Lower leg skin (tissue), 4 donors: Measurements from ENCODE around the gene MSRB3. TPM values are rescaled to one million over a fixed set of nuclear protein-coding genes. Genes with fewer than 3 reads are reported as not detected.

Experiments
- DNase-seq, 2 donors: peaks; one replicate each; pipeline ENCODE4 v3.0.0-alpha.2; 2019; ENCODE audit warnings: low spot score in 2 of 2
- H3K4me3 ChIP-seq: fragments of 200-600 bp; sonication (generic); 2 replicates; pipeline ENCODE4 v1.5.1; 2017; ENCODE audit warnings: mild to moderate bottlenecking, low read depth; ENCODE audit not compliant: poor library complexity, severe bottlenecking
- POLR2A ChIP-seq, 2 donors: fragments of 450-650 bp; IDR thresholded peaks; one replicate each; pipeline ENCODE4 v1.6.1; 2016 to 2017; ENCODE audit warnings: antibody characterized with exemption in 2 of 2, mild to moderate bottlenecking in 1 of 2, moderate library complexity in 1 of 2
- WGBS, 2 donors: methylation state at CpG; one replicate each; pipeline ENCODE4 v1.1.5; 2018; 5-methylcytosine and 5-hydroxymethylcytosine counted together
- intact Hi-C: fragments of 100-400 bp; cut with DNase I; formaldehyde crosslinking; loops from one replicate; pipeline ENCODE4 v1.15.0; 2023; ENCODE audit warnings: low total_unique reads
- total RNA-seq, 4 donors: library from RNA; depleted of rRNA; stranded (reverse); fragments of >200 nt; gene quantifications; one replicate each; pipeline ENCODE4 v1.1.0, GENCODE V29; 2016
- TF ChIP-seq, protein P1 (sequence below), 3 donors: fragments of 450-650 bp; IDR thresholded peaks; one replicate each; pipeline ENCODE4 v1.5.1; 2016; ENCODE audit warnings: antibody characterized with exemption in 3 of 3, mild to moderate bottlenecking in 3 of 3, moderate library complexity in 2 of 3

MSRB3 gene
- total RNA-seq, 4 donors from 2014 or later, result 6.1 to 16.6 (median 7.9) TPM

GRCh38 chr12:65432114-65432513 is 153.6 kb downstream of the MSRB3 start:
- no peak for TF ChIP-seq POLR2A (IDR thresholded peaks at IDR 0.05)
- TF ChIP-seq, protein P1, sequence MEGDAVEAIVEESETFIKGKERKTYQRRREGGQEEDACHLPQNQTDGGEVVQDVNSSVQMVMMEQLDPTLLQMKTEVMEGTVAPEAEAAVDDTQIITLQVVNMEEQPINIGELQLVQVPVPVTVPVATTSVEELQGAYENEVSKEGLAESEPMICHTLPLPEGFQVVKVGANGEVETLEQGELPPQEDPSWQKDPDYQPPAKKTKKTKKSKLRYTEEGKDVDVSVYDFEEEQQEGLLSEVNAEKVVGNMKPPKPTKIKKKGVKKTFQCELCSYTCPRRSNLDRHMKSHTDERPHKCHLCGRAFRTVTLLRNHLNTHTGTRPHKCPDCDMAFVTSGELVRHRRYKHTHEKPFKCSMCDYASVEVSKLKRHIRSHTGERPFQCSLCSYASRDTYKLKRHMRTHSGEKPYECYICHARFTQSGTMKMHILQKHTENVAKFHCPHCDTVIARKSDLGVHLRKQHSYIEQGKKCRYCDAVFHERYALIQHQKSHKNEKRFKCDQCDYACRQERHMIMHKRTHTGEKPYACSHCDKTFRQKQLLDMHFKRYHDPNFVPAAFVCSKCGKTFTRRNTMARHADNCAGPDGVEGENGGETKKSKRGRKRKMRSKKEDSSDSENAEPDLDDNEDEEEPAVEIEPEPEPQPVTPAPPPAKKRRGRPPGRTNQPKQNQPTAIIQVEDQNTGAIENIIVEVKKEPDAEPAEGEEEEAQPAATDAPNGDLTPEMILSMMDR (IDR thresholded peaks at IDR 0.05), result no peak

DNA sequence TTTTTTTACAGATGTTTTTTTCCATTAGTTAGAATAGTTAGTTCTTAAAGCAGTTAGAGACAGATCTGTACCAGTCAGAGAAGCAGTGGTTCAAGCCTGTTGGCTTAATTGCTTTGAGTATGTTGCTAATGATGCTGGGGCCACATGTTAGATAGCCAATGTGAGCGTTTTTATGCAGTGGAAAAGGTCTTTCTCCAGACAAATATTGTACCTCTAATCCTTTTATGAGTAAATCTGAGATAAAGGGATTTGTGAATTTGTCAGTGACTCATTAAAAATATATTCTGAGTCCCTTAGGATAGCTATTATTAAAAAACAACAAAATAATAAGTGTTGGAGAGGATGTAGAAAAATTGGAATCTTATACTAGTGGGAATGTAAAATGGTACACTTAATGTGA is 154.2 kb downstream of the MSRB3 start:
- 0 to 36% methylated on average over 1 of the region's 1 CpG for WGBS, 2 donors
- no peak for TF ChIP-seq POLR2A (IDR thresholded peaks at IDR 0.05)
- TF ChIP-seq, protein P1 (IDR thresholded peaks at IDR 0.05), result no peak
- H3K4me3 ChIP-seq, result no peak overlapping the region
- intact Hi-C loops, result no loop called here
- DNase-seq, result no peak

More at GRCh38 chr12:65432114-65432513, 153.6 kb downstream of the MSRB3 start:
- DNase-seq, result no peak
- no peak overlapping the region for H3K4me3 ChIP-seq
- intact Hi-C loops, result no loop called here

- DNase-seq, result no peak
- no peak for TF ChIP-seq POLR2A (IDR thresholded peaks at IDR 0.05)
- TF ChIP-seq, protein P1 (IDR thresholded peaks at IDR 0.05), result no peak
- WGBS, 2 donors, result 83 to 90% methylated on average over 3 of the region's 3 CpGs
- H3K4me3 ChIP-seq, result no peak overlapping the region
- intact Hi-C loops, result no loop called here
Measured at GRCh38 chr12:65434737-65435136, 156.3 kb downstream of the MSRB3 start.

GRCh38 chr12:65443038-65443437 is 164.6 kb downstream of the MSRB3 start:
- intact Hi-C loops, result no loop called here
- TF ChIP-seq, protein P1 (IDR thresholded peaks at IDR 0.05), result no peak
- TF ChIP-seq POLR2A (IDR thresholded peaks at IDR 0.05), result no peak
- H3K4me3 ChIP-seq, result no peak overlapping the region
- WGBS, 2 donors, result 60 to 63% methylated on average over 2 of the region's 2 CpGs
- DNase-seq, result no peak

DNA sequence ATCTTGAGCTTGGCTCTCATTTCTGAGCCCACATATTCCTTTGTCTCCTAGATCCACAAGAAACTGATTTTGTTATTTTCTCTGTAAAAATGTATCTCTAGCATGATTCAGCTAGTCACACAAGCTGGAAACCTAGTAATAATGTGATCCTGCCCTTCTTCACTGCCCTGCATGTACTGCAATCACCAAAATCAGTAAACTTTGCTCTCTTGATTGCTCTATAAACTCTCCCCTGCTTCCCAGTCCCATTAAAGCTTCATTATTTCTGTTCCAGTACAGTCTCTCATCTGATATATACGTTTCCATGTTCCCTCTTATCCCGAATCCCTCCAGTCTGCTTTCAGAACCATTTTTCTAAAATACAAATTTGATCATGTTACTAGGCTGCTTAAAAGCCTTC is 166.5 kb downstream of the MSRB3 start:
- DNase-seq, result no peak
- TF ChIP-seq POLR2A (IDR thresholded peaks at IDR 0.05), result no peak
- TF ChIP-seq, protein P1 (IDR thresholded peaks at IDR 0.05), result no peak
- 91 to 95% methylated on average over 2 of the region's 2 CpGs for WGBS, 2 donors
- intact Hi-C loops, result no loop called here
- H3K4me3 ChIP-seq, result no peak overlapping the region

DNA sequence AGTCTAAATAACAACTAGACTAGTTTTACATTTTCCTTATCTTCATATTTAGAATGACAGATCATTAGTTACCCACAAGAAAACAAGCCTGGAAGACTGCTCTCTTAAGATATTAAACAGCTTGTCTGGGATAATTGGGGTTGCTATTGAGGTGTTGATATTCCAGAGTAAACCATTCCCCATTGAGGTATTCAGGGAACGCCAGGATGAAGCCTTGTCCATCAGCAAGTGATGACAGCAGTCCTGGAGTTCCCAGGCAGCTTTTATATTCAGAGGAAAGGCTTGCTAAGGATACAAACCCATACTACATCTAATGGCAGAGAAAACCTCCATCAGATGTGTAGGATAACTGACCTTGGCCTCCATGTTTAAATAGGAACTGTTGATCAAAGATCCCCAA is 168.4 kb downstream of the MSRB3 start:
- intact Hi-C loops, result no loop called here
- no peak overlapping the region for H3K4me3 ChIP-seq
- no peak for DNase-seq
- 94 to 100% methylated on average over 1 of the region's 1 CpG for WGBS, 2 donors
- TF ChIP-seq, protein P1 (IDR thresholded peaks at IDR 0.05), result no peak
- TF ChIP-seq POLR2A (IDR thresholded peaks at IDR 0.05), result no peak
